GM12872 (cell line): ENCODE measurements around the gene BAG3.

Source experiments
- TF ChIP-seq, protein P1 (sequence below): IDR thresholded peaks from 3 replicates; pipeline ENCODE4 v1.5.1; 2011; ENCODE audit warnings: low read depth, mild to moderate bottlenecking, low read length, moderate library complexity; ENCODE audit not compliant: insufficient read depth

BAG3 gene

GRCh38 chr10:119630300-119630699 lies 20.9 kb upstream of the BAG3 start:
- TF ChIP-seq, protein P1, sequence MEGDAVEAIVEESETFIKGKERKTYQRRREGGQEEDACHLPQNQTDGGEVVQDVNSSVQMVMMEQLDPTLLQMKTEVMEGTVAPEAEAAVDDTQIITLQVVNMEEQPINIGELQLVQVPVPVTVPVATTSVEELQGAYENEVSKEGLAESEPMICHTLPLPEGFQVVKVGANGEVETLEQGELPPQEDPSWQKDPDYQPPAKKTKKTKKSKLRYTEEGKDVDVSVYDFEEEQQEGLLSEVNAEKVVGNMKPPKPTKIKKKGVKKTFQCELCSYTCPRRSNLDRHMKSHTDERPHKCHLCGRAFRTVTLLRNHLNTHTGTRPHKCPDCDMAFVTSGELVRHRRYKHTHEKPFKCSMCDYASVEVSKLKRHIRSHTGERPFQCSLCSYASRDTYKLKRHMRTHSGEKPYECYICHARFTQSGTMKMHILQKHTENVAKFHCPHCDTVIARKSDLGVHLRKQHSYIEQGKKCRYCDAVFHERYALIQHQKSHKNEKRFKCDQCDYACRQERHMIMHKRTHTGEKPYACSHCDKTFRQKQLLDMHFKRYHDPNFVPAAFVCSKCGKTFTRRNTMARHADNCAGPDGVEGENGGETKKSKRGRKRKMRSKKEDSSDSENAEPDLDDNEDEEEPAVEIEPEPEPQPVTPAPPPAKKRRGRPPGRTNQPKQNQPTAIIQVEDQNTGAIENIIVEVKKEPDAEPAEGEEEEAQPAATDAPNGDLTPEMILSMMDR: no peak

- TF ChIP-seq, protein P1: no peak
These were observed 17.5 kb upstream of the BAG3 start for GRCh38 chr10:119633538-119634218.

DNA sequence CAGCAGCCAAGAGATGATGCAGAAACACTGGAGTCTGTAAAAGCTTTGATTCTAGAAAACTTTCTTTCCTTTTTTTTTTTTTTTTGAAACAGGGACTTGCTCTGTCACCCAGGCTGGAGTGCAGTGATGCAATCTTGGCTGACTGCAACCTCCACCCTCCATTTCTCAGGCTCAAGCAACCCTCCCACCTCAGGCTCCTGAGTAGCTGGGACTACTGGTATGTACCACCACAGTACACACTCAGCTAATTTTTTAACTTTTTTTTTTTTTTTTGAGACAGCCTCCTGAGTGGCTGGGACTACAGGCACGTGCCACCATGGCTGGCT lies 17.0 kb upstream of the BAG3 start:
- TF ChIP-seq, protein P1: no peak

- TF ChIP-seq, protein P1: no peak
These were observed 13.5 kb upstream of the BAG3 start for GRCh38 chr10:119637631-119638030.

DNA sequence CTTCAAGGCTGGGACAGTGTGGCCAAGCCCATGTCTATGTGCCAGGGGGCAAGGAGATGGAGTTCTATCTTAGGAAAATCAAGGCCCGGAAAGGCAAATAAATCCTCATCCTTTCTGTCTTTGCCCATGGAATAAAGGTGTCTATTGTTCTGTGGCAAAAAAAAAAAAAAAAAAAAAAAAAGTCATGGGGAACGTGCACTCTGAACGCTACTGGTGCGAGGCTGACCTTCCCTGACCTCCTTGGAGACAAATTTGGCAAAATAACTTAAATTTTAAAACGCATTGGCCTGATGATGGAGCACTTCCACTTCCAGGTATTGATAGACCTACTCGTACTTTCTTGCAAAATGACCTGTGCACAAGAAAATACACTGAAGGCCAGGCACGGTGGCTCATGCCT lies 12.2 kb upstream of the BAG3 start:
- TF ChIP-seq, protein P1: no peak

- TF ChIP-seq, protein P1: no peak
These were observed 10.8 kb upstream of the BAG3 start for GRCh38 chr10:119640384-119640783.

DNA sequence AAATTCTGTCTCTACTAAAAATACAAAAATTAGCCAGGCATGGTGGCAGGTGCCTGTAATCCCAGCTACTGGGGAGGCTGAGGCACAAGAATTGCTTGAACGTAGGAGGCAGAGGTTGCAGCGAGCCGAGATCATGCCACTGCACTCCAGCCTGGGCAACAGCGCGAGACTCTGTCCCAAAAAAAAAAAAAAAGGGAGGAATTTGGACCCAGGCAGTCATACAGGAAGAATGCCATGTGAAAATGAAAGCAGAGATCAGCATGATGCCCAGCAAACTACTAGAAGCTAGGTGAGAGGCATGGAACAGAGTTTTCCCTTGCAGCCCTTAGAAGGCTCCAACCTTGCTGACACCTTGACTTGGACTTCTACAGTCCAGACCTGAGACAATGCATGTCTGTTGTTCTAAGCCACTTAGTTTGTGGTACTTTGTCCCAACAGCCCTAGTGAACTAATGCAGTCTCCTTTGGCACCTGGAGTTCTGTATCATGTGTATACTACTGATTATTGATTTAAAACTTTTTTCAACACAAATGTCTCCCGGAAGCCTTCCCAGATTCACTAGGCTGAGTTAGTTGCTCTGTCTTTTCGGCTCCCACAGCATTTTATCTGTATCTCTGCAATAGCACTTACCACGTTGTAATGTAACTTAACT lies 10.2 kb upstream of the BAG3 start:
- TF ChIP-seq, protein P1: no peak
